BE2C (cell line): ENCODE results near the gene VPS52.

Experiments used
- DNase-seq: peaks from one replicate; pipeline ENCODE4 v3.0.0-alpha.2; 2020
- H3K27me3 ChIP-seq: fragments of 250-450 bp; sonication (Bioruptor Pico); 2 replicates; pipeline ENCODE4 v1.5.1; 2020; ENCODE audit warnings: mild to moderate bottlenecking
- H3K36me3 ChIP-seq: fragments of 250-450 bp; sonication (Bioruptor Pico); 2 replicates; pipeline ENCODE4 v1.5.1; 2020; ENCODE audit warnings: mild to moderate bottlenecking
- H3K4me1 ChIP-seq: fragments of 250-450 bp; sonication (Bioruptor Pico); 2 replicates; pipeline ENCODE4 v1.5.1; 2020
- H3K4me3 ChIP-seq: 2 replicates; pipeline ENCODE4 v1.5.1; 2011; ENCODE audit warnings: low read depth, low read length
- H3K9me3 ChIP-seq: fragments of 250-450 bp; sonication (Bioruptor Pico); 2 replicates; pipeline ENCODE4 v1.5.1; 2020
- CTCF ChIP-seq: IDR thresholded peaks from 2 replicates; pipeline ENCODE4 v1.5.1; 2012; ENCODE audit warnings: mild to moderate bottlenecking, low read depth, low read length

VPS52 gene

GRCh38 chr6:33203443-33204164 lies 68.1 kb downstream of the VPS52 start:
- H3K27me3 ChIP-seq: no peaks in the 10 kb centered on the region
- peaks cover 23% of the 10 kb centered on the region for H3K36me3 ChIP-seq
- H3K9me3 ChIP-seq: no peaks in the 10 kb centered on the region
- H3K4me3 ChIP-seq: no peak overlapping the region
- no peak for DNase-seq
- no peaks in the 10 kb centered on the region; the same call in 1 of the 2 replicates for H3K4me1 ChIP-seq
- TF ChIP-seq CTCF: no peak

GRCh38 chr6:33202799-33203198 lies 68.9 kb downstream of the VPS52 start:
- Histone ChIP-seq H3K4me1 (no peaks in the 10 kb centered on the region; the same call in 1 of the 2 replicates), H3K36me3 (peaks cover 23% of the 10 kb centered on the region), H3K27me3 (no peaks in the 10 kb centered on the region), H3K9me3 (no peaks in the 10 kb centered on the region), H3K4me3 (no peak overlapping the region)
- no peak for DNase-seq
- TF ChIP-seq CTCF: no peak

GRCh38 chr6:33201935-33202334 lies 69.7 kb downstream of the VPS52 start:
- H3K4me1 ChIP-seq: no peaks in the 10 kb centered on the region; the same call in 1 of the 2 replicates
- peak overlapping the region; percentile 81 for H3K4me3 ChIP-seq
- H3K36me3 ChIP-seq: peaks cover 27% of the 10 kb centered on the region
- H3K9me3 ChIP-seq: no peaks in the 10 kb centered on the region
- no peaks in the 10 kb centered on the region for H3K27me3 ChIP-seq
- DNase-seq: no peak
- TF ChIP-seq CTCF: no peak

- TF ChIP-seq CTCF: no peak
- no peak for DNase-seq
- Histone ChIP-seq H3K9me3 (no peaks in the 10 kb centered on the region), H3K36me3 (peaks cover 30% of the 10 kb centered on the region), H3K4me3 (peak overlapping the region; percentile 81), H3K4me1 (no peaks in the 10 kb centered on the region; the same call in 1 of the 2 replicates), H3K27me3 (no peaks in the 10 kb centered on the region)
Measured at GRCh38 chr6:33201147-33201545, 70.5 kb downstream of the VPS52 start.
